Left lung (tissue), 10 donors: Measurements from ENCODE around the gene DZIP1L. TPM values are rescaled to one million over a fixed set of nuclear protein-coding genes. Genes with fewer than 3 reads are reported as not detected.
A peak's percentile ranks its signal among the peaks of the same experiment; 100 is the strongest.

ENCODE experiments used
- ATAC-seq: fragments of 200-7000 bp; cut with Tn5 transposase; one replicate; pipeline ENCODE4 v1.9.1; 2020; ENCODE audit warnings: moderate library complexity
- DNase-seq, 4 donors: peaks; one replicate each; pipeline ENCODE4 v3.0.0-alpha.2; 2013 to 2020
- H3K27ac ChIP-seq, 2 donors: fragments of 200-600 bp; sonication (generic) in 1 of 2; one replicate each; pipeline versions ENCODE4 v1.5.0 to v1.8.0; 2020 to 2021
- H3K27me3 ChIP-seq, 2 donors: fragments of 200-600 bp; sonication (generic) in 1 of 2; one replicate each; pipeline versions ENCODE4 v1.5.0 to v1.8.0; 2020 to 2021
- H3K36me3 ChIP-seq, 2 donors: fragments of 200-600 bp; sonication (generic) in 1 of 2; one replicate each; pipeline versions ENCODE4 v1.5.0 to v1.8.0; 2020 to 2021
- H3K4me1 ChIP-seq, 2 donors: fragments of 200-600 bp; one replicate each; pipeline ENCODE4 v1.8.0; 2021
- H3K4me3 ChIP-seq, 2 donors: fragments of 200-600 bp; sonication (generic) in 1 of 2; one replicate each; pipeline versions ENCODE4 v1.5.0 to v1.8.0; 2020 to 2021; ENCODE audit warnings: mild to moderate bottlenecking in 1 of 2
- H3K9me3 ChIP-seq, 2 donors: fragments of 200-600 bp; sonication (generic) in 1 of 2; one replicate each; pipeline versions ENCODE4 v1.5.0 to v1.8.0; 2020 to 2021
- CTCF ChIP-seq, 2 donors: fragments of 200-600 bp; sonication (generic) in 1 of 2; IDR thresholded peaks; one replicate each; pipeline versions ENCODE4 v1.5.0 to v1.8.0; 2021; ENCODE audit warnings: antibody characterized with exemption in 2 of 2
- intact Hi-C, 2 donors: fragments of 100-400 bp; cut with DNase I; formaldehyde crosslinking; loops; one replicate each; pipeline versions ENCODE4 v1.11.2 to v1.14.2; 2022
- polyA plus RNA-seq, 6 donors: library from polyadenylated mRNA; unstranded; fragments of 120-200 nt; gene quantifications; one replicate each; pipeline ENCODE4 v1.2.1, GENCODE V29; 2013; ENCODE audit not compliant: insufficient read length in 6 of 6
- total RNA-seq, 2 donors: library from RNA; stranded (reverse); fragmentation: NEBNext Ultra II Directional; extraction: Animal tissue kit (Norgen Biotek cat#: 25700); gene quantifications; one replicate each; pipeline ENCODE4 v1.2.1, GENCODE V29; 2021
- donor health status: DM: no; HTN: yes; CAD: no.
- donor health status: DM: no; HTN: no; CAD: no.

DZIP1L gene
- total and polyA plus RNA-seq, 8 donors: 14.0 to 24.2 (median 19.7) TPM

GRCh38 chr3:138082085-138082991, 33.1 kb downstream of the DZIP1L start:
- no peak for TF ChIP-seq CTCF (IDR thresholded peaks at IDR 0.05)
- intact Hi-C loops: no loop called here
- H3K27ac ChIP-seq: peak overlapping the region; percentile 40 to 46
- H3K4me3 ChIP-seq: no peak overlapping the region
- no peaks in the 10 kb centered on the region for H3K27me3 ChIP-seq
- ATAC-seq (peak; percentile 71), DNase-seq (peak in 1 of 4 donors; percentile 59)
- peaks cover 0 to 33% of the 10 kb centered on the region in 2 donors for H3K36me3 ChIP-seq
- H3K9me3 ChIP-seq: no peaks in the 10 kb centered on the region
- peaks cover 0 to 14% of the 10 kb centered on the region in 2 donors for H3K4me1 ChIP-seq

- H3K4me1 ChIP-seq: peaks cover 0 to 14% of the 10 kb centered on the region in 2 donors
- intact Hi-C loops: no loop called here
- H3K9me3 ChIP-seq: no peaks in the 10 kb centered on the region
- no peak for TF ChIP-seq CTCF (IDR thresholded peaks at IDR 0.05)
- no peak for DNase-seq
- peak overlapping the region; percentile 40 to 46 for H3K27ac ChIP-seq
- H3K36me3 ChIP-seq: peaks cover 0 to 36% of the 10 kb centered on the region in 2 donors
- peak; percentile 59 for ATAC-seq
- H3K27me3 ChIP-seq: no peaks in the 10 kb centered on the region
- no peak overlapping the region for H3K4me3 ChIP-seq
Observed at GRCh38 chr3:138081371-138082084, 33.9 kb downstream of the DZIP1L start.

GRCh38 chr3:138079901-138080300, 35.5 kb downstream of the DZIP1L start:
- Histone ChIP-seq H3K4me3 (no peak overlapping the region), H3K36me3 (peaks cover 0 to 40% of the 10 kb centered on the region in 2 donors), H3K27me3 (no peaks in the 10 kb centered on the region), H3K4me1 (peaks cover 0 to 14% of the 10 kb centered on the region in 2 donors), H3K27ac (no peak overlapping the region), H3K9me3 (no peaks in the 10 kb centered on the region)
- ATAC-seq (no peak), DNase-seq (no peak)
- no peak for TF ChIP-seq CTCF (IDR thresholded peaks at IDR 0.05)
- intact Hi-C loops: no loop called here

GRCh38 chr3:138078901-138079344, 36.5 kb downstream of the DZIP1L start:
- peak overlapping the region in 1 of 2 donors; percentile 7 for H3K27ac ChIP-seq
- peak; percentile 33 for ATAC-seq
- DNase-seq: no peak
- H3K4me3 ChIP-seq: no peak overlapping the region
- H3K9me3 ChIP-seq: no peaks in the 10 kb centered on the region
- peaks cover 0 to 14% of the 10 kb centered on the region in 2 donors for H3K4me1 ChIP-seq
- no peaks in the 10 kb centered on the region for H3K27me3 ChIP-seq
- intact Hi-C loops: no loop called here
- peaks cover 0 to 38% of the 10 kb centered on the region in 2 donors for H3K36me3 ChIP-seq
- TF ChIP-seq CTCF (IDR thresholded peaks at IDR 0.05): no peak

- Histone ChIP-seq H3K9me3 (no peaks in the 10 kb centered on the region), H3K4me3 (no peak overlapping the region), H3K4me1 (peaks cover 0 to 14% of the 10 kb centered on the region in 2 donors), H3K36me3 (peaks cover 0 to 29% of the 10 kb centered on the region in 2 donors), H3K27me3 (no peaks in the 10 kb centered on the region), H3K27ac (no peak overlapping the region)
- intact Hi-C loops: no loop called here
- DNase-seq: no peak
- no peak for TF ChIP-seq CTCF (IDR thresholded peaks at IDR 0.05)
- no peak for ATAC-seq
Observed at GRCh38 chr3:138078096-138078495, 37.3 kb downstream of the DZIP1L start.
